Mucosa of stomach (tissue), 1 donor: ENCODE results near the gene ABCC8.
"Not testable (repeated sequence)": the region's sequence is repeated elsewhere in the genome, so short reads cannot be mapped to it uniquely, and the experiment has no call there.

ENCODE experiments used
- H3K27me3 ChIP-seq: one replicate; pipeline ENCODE4 v1.7.0; 2013; ENCODE audit warnings: mild to moderate bottlenecking, low read length; ENCODE audit not compliant: control insufficient read depth, insufficient read depth
- H3K36me3 ChIP-seq: one replicate; pipeline ENCODE4 v1.7.0; 2013; ENCODE audit warnings: low read length; ENCODE audit not compliant: control insufficient read depth, insufficient read depth
- H3K4me1 ChIP-seq: one replicate; pipeline ENCODE4 v1.7.0; 2013; ENCODE audit warnings: mild to moderate bottlenecking, low read length; ENCODE audit not compliant: control insufficient read depth, insufficient read depth
- H3K4me3 ChIP-seq: one replicate; pipeline ENCODE4 v1.7.0; 2013; ENCODE audit warnings: low read length
- H3K9ac ChIP-seq: one replicate; pipeline ENCODE4 v1.7.0; 2013; ENCODE audit warnings: mild to moderate bottlenecking, low read length, moderate library complexity
- H3K9me3 ChIP-seq: one replicate; pipeline ENCODE4 v1.7.0; 2013; ENCODE audit warnings: mild to moderate bottlenecking, low read length, moderate library complexity; ENCODE audit not compliant: control insufficient read depth
- donor health status: Pancreatic carcinoma.

Gene ABCC8

GRCh38 chr11:17437366-17437765 lies 39.3 kb downstream of the ABCC8 start:
- Histone ChIP-seq H3K27me3 (peaks cover 9% of the 10 kb centered on the region), H3K9ac (no peak overlapping the region), H3K4me3 (no peak overlapping the region), H3K9me3 (no peaks in the 10 kb centered on the region), H3K36me3 (no peaks in the 10 kb centered on the region), H3K4me1 (peaks cover 16% of the 10 kb centered on the region)

DNA sequence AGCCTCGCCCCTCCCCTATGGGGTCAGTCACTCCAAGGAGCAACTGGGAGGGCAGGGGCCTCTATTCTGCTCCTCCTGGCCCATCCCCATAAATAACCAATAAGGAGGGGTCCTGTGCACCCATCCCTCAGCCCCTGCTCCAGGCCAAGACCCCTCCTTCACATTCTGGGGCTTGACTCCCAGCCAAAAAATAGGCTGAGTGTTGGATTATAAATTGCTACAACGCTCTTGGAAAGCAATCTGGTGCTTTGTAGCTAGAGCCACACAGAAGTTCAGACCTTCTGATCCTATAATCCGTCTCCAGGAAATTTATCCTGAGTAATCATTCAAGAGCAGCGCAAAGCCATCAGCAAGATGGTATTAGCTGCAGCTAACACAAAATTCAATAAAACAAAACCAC lies 42.5 kb downstream of the ABCC8 start:
- no peak overlapping the region for H3K9ac ChIP-seq
- H3K4me3 ChIP-seq, result no peak overlapping the region
- no peaks in the 10 kb centered on the region for H3K9me3 ChIP-seq
- no peaks in the 10 kb centered on the region for H3K36me3 ChIP-seq
- peaks cover 5% of the 10 kb centered on the region for H3K4me1 ChIP-seq
- H3K27me3 ChIP-seq, result no peaks in the 10 kb centered on the region

- no peak overlapping the region for H3K4me3 ChIP-seq
Measured at GRCh38 chr11:17432002-17432401, 44.6 kb downstream of the ABCC8 start.

DNA sequence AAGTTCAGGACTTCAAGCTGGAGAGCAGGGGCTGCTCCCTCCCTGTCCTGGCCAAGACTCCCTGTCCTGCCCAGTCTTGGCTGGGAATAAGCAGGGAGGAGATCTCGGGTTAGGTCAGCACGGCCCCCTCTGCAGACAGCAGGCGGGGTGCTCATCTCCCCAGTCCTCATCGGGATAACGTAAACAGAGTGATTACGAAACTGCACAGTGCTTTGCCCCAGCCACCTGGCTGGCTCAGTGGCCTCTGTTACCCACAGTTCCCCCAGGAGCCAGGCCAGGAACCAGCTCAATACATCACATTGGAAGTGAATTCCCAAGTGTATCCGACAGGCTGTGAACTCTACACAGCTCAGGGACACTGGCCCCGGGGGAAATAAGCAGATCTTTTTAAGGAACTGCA lies 45.5 kb downstream of the ABCC8 start:
- Histone ChIP-seq H3K9me3 (no peaks in the 10 kb centered on the region), H3K36me3 (no peaks in the 10 kb centered on the region), H3K4me3 (no peak overlapping the region), H3K4me1 (no peaks in the 10 kb centered on the region), H3K9ac (no peak overlapping the region), H3K27me3 (no peaks in the 10 kb centered on the region)

More at GRCh38 chr11:17432002-17432401, 44.6 kb downstream of the ABCC8 start:
- no peaks in the 10 kb centered on the region for H3K4me1 ChIP-seq
- H3K36me3 ChIP-seq, result no peaks in the 10 kb centered on the region
- H3K9me3 ChIP-seq, result no peaks in the 10 kb centered on the region
- no peak overlapping the region for H3K9ac ChIP-seq
- H3K27me3 ChIP-seq, result no peaks in the 10 kb centered on the region

DNA sequence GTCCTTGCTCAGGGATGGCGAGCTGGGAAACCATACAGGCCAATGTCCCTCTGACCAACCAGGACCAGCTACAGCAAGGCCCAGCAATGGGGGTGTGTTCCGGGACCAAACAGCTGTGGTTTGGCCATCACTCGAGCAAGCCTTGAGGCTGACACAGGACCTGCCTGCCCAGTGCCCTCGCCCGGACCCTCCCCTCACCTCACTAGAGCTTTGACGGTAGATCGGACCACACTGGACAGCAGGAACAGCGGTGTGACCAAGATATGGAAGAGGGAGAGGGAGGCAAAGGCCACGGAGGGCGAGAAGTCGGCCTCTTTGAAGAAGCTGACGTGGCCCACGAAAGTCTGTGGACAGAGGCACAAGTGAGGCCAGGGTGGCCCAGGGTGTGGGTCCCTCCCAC lies 46.0 kb downstream of the ABCC8 start:
- no peak overlapping the region for H3K4me3 ChIP-seq
- no peaks in the 10 kb centered on the region for H3K9me3 ChIP-seq
- no peaks in the 10 kb centered on the region for H3K4me1 ChIP-seq
- H3K27me3 ChIP-seq, result no peaks in the 10 kb centered on the region
- no peak overlapping the region for H3K9ac ChIP-seq
- H3K36me3 ChIP-seq, result no peaks in the 10 kb centered on the region

- H3K4me3 ChIP-seq, result no peak overlapping the region
- no peaks in the 10 kb centered on the region for H3K36me3 ChIP-seq
Measured at GRCh38 chr11:17428925-17429324, 47.7 kb downstream of the ABCC8 start.

GRCh38 chr11:17428261-17428660 lies 48.4 kb downstream of the ABCC8 start:
- H3K9me3 ChIP-seq, result no peaks in the 10 kb centered on the region
- H3K36me3 ChIP-seq, result no peaks in the 10 kb centered on the region
- H3K27me3 ChIP-seq, result no peaks in the 10 kb centered on the region
- H3K4me1 ChIP-seq, result peaks cover 15% of the 10 kb centered on the region
- H3K9ac ChIP-seq, result no peak overlapping the region
- H3K4me3 ChIP-seq, result no peak overlapping the region

More at GRCh38 chr11:17428925-17429324, 47.7 kb downstream of the ABCC8 start:
- Histone ChIP-seq H3K9ac (no peak overlapping the region), H3K9me3 (no peaks in the 10 kb centered on the region), H3K4me1 (peaks cover 9% of the 10 kb centered on the region), H3K27me3 (no peaks in the 10 kb centered on the region)

DNA sequence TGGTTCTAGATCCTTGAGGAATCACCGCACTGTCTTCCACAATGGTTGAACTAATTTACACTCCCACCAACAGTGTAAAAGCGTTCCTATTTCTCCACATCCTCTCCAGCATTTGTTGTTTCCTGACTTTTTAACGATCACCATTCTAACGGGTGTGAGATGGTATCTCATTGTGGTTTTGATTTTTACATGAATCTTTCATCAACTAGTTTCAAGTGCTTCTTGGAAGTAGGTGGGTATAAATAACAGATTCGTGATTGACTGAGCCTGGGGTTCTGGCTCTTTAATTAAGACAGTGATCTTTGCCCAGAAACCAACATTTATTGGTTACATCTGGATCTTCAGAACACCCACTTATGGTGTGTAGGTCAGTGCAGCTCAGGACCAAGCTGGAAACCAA lies 50.4 kb downstream of the ABCC8 start:
- not testable (repeated sequence) for H3K36me3 ChIP-seq, H3K9me3 ChIP-seq, H3K4me3 ChIP-seq, H3K9ac ChIP-seq, H3K27me3 ChIP-seq
- peaks cover 16% of the 10 kb centered on the region for H3K4me1 ChIP-seq

- Histone ChIP-seq H3K4me1 (peaks cover 16% of the 10 kb centered on the region), H3K9me3 (no peaks in the 10 kb centered on the region), H3K36me3 (no peaks in the 10 kb centered on the region), H3K9ac (no peak overlapping the region), H3K4me3 (no peak overlapping the region), H3K27me3 (peaks cover 8% of the 10 kb centered on the region)
Measured at GRCh38 chr11:17423533-17424310, 52.9 kb downstream of the ABCC8 start.

DNA sequence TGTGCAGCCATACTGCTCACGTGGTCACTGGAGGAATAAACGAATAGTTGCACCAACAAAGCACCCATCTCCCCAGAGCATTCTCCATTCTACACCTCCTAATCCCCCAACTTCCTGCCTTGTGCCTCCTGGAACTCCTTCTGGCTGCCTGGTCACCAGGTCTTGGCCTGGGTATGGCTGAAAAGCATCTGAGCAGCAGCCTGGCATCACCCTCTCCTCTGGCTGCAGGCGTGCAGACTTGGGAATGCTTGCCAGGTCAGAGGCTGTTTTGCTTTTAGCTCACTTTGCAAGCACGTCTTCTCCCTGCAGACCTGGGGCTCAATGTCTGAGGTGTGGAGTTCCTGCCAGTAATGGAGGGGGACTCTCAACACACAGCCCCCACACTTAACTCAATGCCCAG lies 54.9 kb downstream of the ABCC8 start:
- Histone ChIP-seq H3K36me3 (no peaks in the 10 kb centered on the region), H3K4me3 (no peak overlapping the region), H3K9ac (no peak overlapping the region), H3K4me1 (peaks cover 16% of the 10 kb centered on the region), H3K9me3 (no peaks in the 10 kb centered on the region), H3K27me3 (peaks cover 8% of the 10 kb centered on the region)

DNA sequence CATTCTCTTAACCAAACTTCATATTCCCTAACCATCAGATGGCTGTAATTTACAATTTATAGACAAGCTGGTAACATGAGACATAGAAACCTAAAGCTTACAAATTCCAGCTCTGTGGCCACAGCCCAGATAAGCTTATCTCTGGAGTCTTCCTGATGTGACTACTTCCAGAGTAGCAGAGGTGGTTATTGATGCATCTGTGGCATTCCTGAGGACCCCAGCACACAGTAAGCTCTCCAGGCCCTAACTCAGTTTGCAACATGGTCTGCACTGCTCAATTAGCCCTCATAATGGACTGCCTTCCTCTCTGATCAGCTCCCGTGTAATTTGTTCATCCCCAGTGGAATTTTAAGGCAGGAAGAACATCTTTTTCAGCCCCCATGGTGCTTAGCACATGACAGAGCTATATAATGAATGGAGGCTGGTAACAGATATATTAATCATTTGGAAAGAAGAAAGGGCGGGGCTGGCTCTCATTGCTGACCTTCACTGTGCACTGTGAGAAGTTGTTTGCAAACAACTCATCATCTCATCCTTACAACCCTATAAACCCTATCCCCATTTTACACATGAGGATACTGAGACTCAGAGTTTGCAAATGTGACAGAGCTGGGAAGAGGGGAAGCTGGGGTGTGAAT lies 58.1 kb downstream of the ABCC8 start:
- Histone ChIP-seq H3K27me3 (peaks cover 8% of the 10 kb centered on the region), H3K4me3 (no peak overlapping the region)

DNA sequence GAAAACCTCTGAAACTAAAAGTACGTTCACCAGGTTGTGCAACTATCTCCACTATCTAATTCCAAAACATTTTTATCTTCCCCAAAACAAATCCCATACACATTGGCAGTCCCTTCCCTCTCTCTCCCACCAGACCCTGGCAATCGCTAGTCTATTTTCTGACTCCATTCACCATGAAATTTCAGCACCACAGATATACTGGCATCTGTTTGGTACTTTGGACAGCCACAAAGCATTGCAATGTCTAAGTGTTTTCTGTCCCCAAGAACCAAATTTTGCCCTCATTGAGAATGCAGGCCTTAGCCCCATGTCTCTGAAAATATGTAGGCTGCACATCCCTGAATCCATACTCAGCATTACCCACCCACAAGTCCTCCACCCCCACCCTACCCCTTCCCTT lies 60.2 kb downstream of the ABCC8 start:
- Histone ChIP-seq H3K36me3 (no peaks in the 10 kb centered on the region), H3K9me3 (no peaks in the 10 kb centered on the region), H3K4me3 (no peak overlapping the region), H3K9ac (no peak overlapping the region), H3K27me3 (peaks cover 8% of the 10 kb centered on the region), H3K4me1 (peaks cover 22% of the 10 kb centered on the region)

More for the DNA sequence above, 58.1 kb downstream of the ABCC8 start:
- no peaks in the 10 kb centered on the region for H3K36me3 ChIP-seq
- H3K4me1 ChIP-seq, result peaks cover 16% of the 10 kb centered on the region
- H3K9ac ChIP-seq, result no peak overlapping the region
- no peaks in the 10 kb centered on the region for H3K9me3 ChIP-seq
